T-cell (primary cell): ENCODE measurements around the gene HNRNPL. TPM values are rescaled to one million over a fixed set of nuclear protein-coding genes. Genes with fewer than 3 reads are reported as not detected.
"Not testable (repeated sequence)": the region's sequence is repeated elsewhere in the genome, so short reads cannot be mapped to it uniquely, and the experiment has no call there.

ENCODE experiments used
- ATAC-seq, 4 experiments: fragments of 200-7000 bp in 3 of 4; fragments of 150-1000 bp in 1 of 4; cut with Tn5 transposase; replicated peaks in 1 of 4; 1 replicate in 3 of 4; 2 replicates in 1 of 4; pipeline ENCODE4 v1.10.0; 2021; ENCODE audit warnings: moderate library complexity in 3 of 4, mild to moderate bottlenecking in 2 of 4, moderate number of reproducible peaks in 1 of 4
- CTCF ChIA-PET, 2 donors: fragments of 300-600 bp; sonication (Branson Sonifier 250); formaldehyde crosslinking; loops; one replicate each; lab custom pipeline; 2022; ENCODE audit warnings: antibody characterized with exemption in 2 of 2; lab: Charles Lee
- POLR2A ChIA-PET, 2 donors: fragments of 300-600 bp; sonication (Branson Sonifier 250); formaldehyde crosslinking; loops; one replicate each; lab custom pipeline; 2022; ENCODE audit warnings: antibody characterized with exemption in 2 of 2; lab: Charles Lee
- DNase-seq, 35 experiments: peaks; one replicate each; pipeline versions ENCODE4 v3.0.0 to v3.0.0-alpha.2; 2013 to 2023
- H3K27ac ChIP-seq: one replicate; pipeline ENCODE4 v1.5.1; 2013; ENCODE audit warnings: low read length
- H3K27me3 ChIP-seq, 2 experiments: replicated peaks in 1 of 2; 1 replicate in 1 of 2; 2 replicates in 1 of 2; pipeline versions ENCODE4 v1.6.1 to v1.7.0; 2013; ENCODE audit warnings: low read length in 1 of 2, mixed read lengths in 1 of 2; ENCODE audit not compliant: control insufficient read depth in 2 of 2, insufficient read depth in 2 of 2; ENCODE audit errors: extremely low read depth in 1 of 2
- H3K36me3 ChIP-seq, 2 donors: 1 replicate in 1 of 2; 2 replicates in 1 of 2; pipeline versions ENCODE4 v1.6.1 to v1.7.0; 2013; ENCODE audit warnings: low read length in 1 of 2; ENCODE audit not compliant: control insufficient read depth in 2 of 2, insufficient read depth in 1 of 2; ENCODE audit errors: extremely low read depth in 1 of 2
- H3K4me1 ChIP-seq, 2 experiments: 1 replicate in 1 of 2; 2 replicates in 1 of 2; pipeline versions ENCODE4 v1.6.1 to v1.7.0; 2013; ENCODE audit warnings: low read length in 2 of 2, mixed read lengths in 1 of 2; ENCODE audit not compliant: insufficient read depth in 2 of 2, control insufficient read depth in 1 of 2; ENCODE audit errors: extremely low read depth in 1 of 2
- H3K4me3 ChIP-seq, 2 donors: 1 replicate in 1 of 2; 2 replicates in 1 of 2; pipeline versions ENCODE4 v1.5.1 to v1.7.0; 2013; ENCODE audit warnings: mild to moderate bottlenecking in 2 of 2, low read length in 1 of 2, moderate library complexity in 1 of 2; ENCODE audit not compliant: control insufficient read depth in 1 of 2; ENCODE audit errors: extremely low read depth in 1 of 2
- H3K9me3 ChIP-seq: 2 replicates; pipeline ENCODE4 v1.7.0; 2013
- H3K27ac Mint-ChIP-seq, 2 donors: one replicate each; pipeline ENCODE4 v1.8.0; 2020 to 2021; ENCODE audit warnings: mild to moderate bottlenecking in 2 of 2, mixed read lengths in 2 of 2
- H3K27me3 Mint-ChIP-seq, 2 donors: one replicate each; pipeline ENCODE4 v1.8.0; 2021 to 2022; ENCODE audit warnings: mixed read lengths in 2 of 2
- H3K36me3 Mint-ChIP-seq: one replicate; pipeline ENCODE4 v1.8.0; 2021; ENCODE audit warnings: mixed read lengths
- H3K4me1 Mint-ChIP-seq, 3 donors: one replicate each; pipeline ENCODE4 v1.8.0; 2020 to 2022; ENCODE audit warnings: mixed read lengths in 3 of 3, mild to moderate bottlenecking in 1 of 3
- H3K4me3 Mint-ChIP-seq, 3 donors: one replicate each; pipeline ENCODE4 v1.8.0; 2020 to 2022; ENCODE audit warnings: mild to moderate bottlenecking in 3 of 3, mixed read lengths in 3 of 3, moderate library complexity in 3 of 3
- H3K9me3 Mint-ChIP-seq, 3 donors: one replicate each; pipeline ENCODE4 v1.8.0; 2020 to 2022; ENCODE audit warnings: mixed read lengths in 3 of 3
- WGBS: methylation state at CpG from one replicate; pipeline ENCODE4 v1.1.5; 2013; ENCODE audit warnings: missing lambda C conversion rate; ENCODE audit not compliant: insufficient coverage; 5-methylcytosine and 5-hydroxymethylcytosine counted together
- total RNA-seq, 35 experiments: library from RNA in 6 of 35; stranded (reverse) in 6 of 35; fragments of 120-200 nt in 1 of 35; gene quantifications; one replicate each; pipeline versions ENCODE4 v1.2.1 to v1.2.4 and lab custom pipeline; 2013 to 2026

HNRNPL gene
- total RNA-seq, 5 donors from 2014 or later (not counting 1 experiment from before 2014, with no cell fraction given) = 320 to 498 (median 330) TPM

GRCh38 chr19:38799104-38799503, 50.7 kb downstream of the HNRNPL start:
- H3K9me3 ChIP-seq = no peaks in the 10 kb centered on the region
- Mint-ChIP-seq H3K27ac (no peak overlapping the region), H3K36me3 (no peaks in the 10 kb centered on the region), H3K4me3 (no peak overlapping the region), H3K27me3 (no peaks in the 10 kb centered on the region), H3K4me1 (no peaks in the 10 kb centered on the region), H3K9me3 (no peaks in the 10 kb centered on the region)
- no peak overlapping the region for H3K27ac ChIP-seq
- DNase-seq (no peak), ATAC-seq (no peak)
- H3K27me3 ChIP-seq = no peaks in the 10 kb centered on the region
- 98% methylated on average over 5 of the region's 10 CpGs for WGBS
- CTCF ChIA-PET = interaction anchor here in 1 of 2 donors (0.6 kb wide), 1 partner anchor 437 kb away, joined by 3 read pairs; no protein-coding TSS in a partner anchor
- no peak overlapping the region for H3K4me3 ChIP-seq
- POLR2A ChIA-PET = interaction anchor here in 1 of 2 donors (0.7 kb wide), 1 partner anchor 80 kb away, joined by 3 read pairs; no protein-coding TSS in a partner anchor
- H3K36me3 ChIP-seq = no peaks in the 10 kb centered on the region
- no peaks in the 10 kb centered on the region for H3K4me1 ChIP-seq

GRCh38 chr19:38797781-38798180, 52.0 kb downstream of the HNRNPL start:
- H3K4me1 ChIP-seq, H3K27me3 Mint-ChIP-seq, H3K36me3 Mint-ChIP-seq, CTCF ChIA-PET, H3K9me3 Mint-ChIP-seq, POLR2A ChIA-PET, H3K27ac Mint-ChIP-seq, H3K27me3 ChIP-seq, H3K27ac ChIP-seq, H3K36me3 ChIP-seq, H3K4me3 Mint-ChIP-seq, ATAC-seq, H3K9me3 ChIP-seq, H3K4me1 Mint-ChIP-seq, H3K4me3 ChIP-seq, DNase-seq: not testable (repeated sequence)
- WGBS = 100% methylated on average over 3 of the region's 33 CpGs

- Mint-ChIP-seq H3K27me3 (no peaks in the 10 kb centered on the region), H3K36me3 (no peaks in the 10 kb centered on the region), H3K4me1 (peaks cover 0 to 4% (median 4%) of the 10 kb centered on the region in 3 donors), H3K9me3 (no peaks in the 10 kb centered on the region), H3K4me3 (no peak overlapping the region), H3K27ac (no peak overlapping the region)
- DNase-seq = no peak
- Histone ChIP-seq H3K27ac (no peak overlapping the region), H3K4me3 (no peak overlapping the region), H3K36me3 (no peaks in the 10 kb centered on the region), H3K27me3 (peaks cover 0 to 7% of the 10 kb centered on the region in 2 experiments), H3K9me3 (no peaks in the 10 kb centered on the region), H3K4me1 (peaks cover 2 to 12% of the 10 kb centered on the region in 2 experiments)
- no peak for ATAC-seq
- WGBS = no CpG with 5 or more reads among the region's 2 CpGs
- CTCF ChIA-PET = no interaction called here
- POLR2A ChIA-PET = no interaction called here
Observed at GRCh38 chr19:38796154-38796553, 53.6 kb downstream of the HNRNPL start.

GRCh38 chr19:38795549-38795948, 54.2 kb downstream of the HNRNPL start:
- no peaks in the 10 kb centered on the region for H3K36me3 Mint-ChIP-seq
- H3K4me3 ChIP-seq = no peak overlapping the region
- no peak overlapping the region for H3K4me3 Mint-ChIP-seq
- H3K27ac Mint-ChIP-seq = no peak overlapping the region
- ChIA-PET POLR2A (no interaction called here), CTCF (no interaction called here)
- peaks cover 2 to 13% of the 10 kb centered on the region in 2 experiments for H3K4me1 ChIP-seq
- H3K27ac ChIP-seq = no peak overlapping the region
- ATAC-seq (no peak), DNase-seq (no peak)
- no peaks in the 10 kb centered on the region for H3K36me3 ChIP-seq
- H3K4me1 Mint-ChIP-seq = peaks cover 0 to 4% (median 4%) of the 10 kb centered on the region in 3 donors
- H3K27me3 Mint-ChIP-seq = no peaks in the 10 kb centered on the region
- H3K9me3 Mint-ChIP-seq = no peaks in the 10 kb centered on the region
- WGBS = 100% methylated on average over 3 of the region's 4 CpGs
- H3K9me3 ChIP-seq = no peaks in the 10 kb centered on the region
- H3K27me3 ChIP-seq = peaks cover 0 to 7% of the 10 kb centered on the region in 2 experiments

- Mint-ChIP-seq H3K27ac (no peak overlapping the region), H3K9me3 (no peaks in the 10 kb centered on the region), H3K4me1 (peaks cover 0 to 4% (median 4%) of the 10 kb centered on the region in 3 donors), H3K4me3 (peak overlapping the region in 2 of 3 donors; percentile 7 to 65), H3K27me3 (no peaks in the 10 kb centered on the region), H3K36me3 (no peaks in the 10 kb centered on the region)
- Histone ChIP-seq H3K9me3 (no peaks in the 10 kb centered on the region), H3K4me1 (peaks cover 2 to 13% of the 10 kb centered on the region in 2 experiments), H3K4me3 (no peak overlapping the region), H3K27me3 (peaks cover 0 to 7% of the 10 kb centered on the region in 2 experiments), H3K27ac (no peak overlapping the region), H3K36me3 (no peaks in the 10 kb centered on the region)
- no peak for ATAC-seq
- ChIA-PET POLR2A (interaction anchor here in 1 of 2 donors (0.6 kb wide), 1 partner anchor 77 kb away, joined by 4 read pairs; no protein-coding TSS in a partner anchor), CTCF (no interaction called here)
- DNase-seq = no peak
- WGBS = no CpG with 5 or more reads among the region's 5 CpGs
Observed at GRCh38 chr19:38793671-38794070, 56.1 kb downstream of the HNRNPL start.

- Mint-ChIP-seq H3K4me1 (peaks cover 0 to 4% (median 4%) of the 10 kb centered on the region in 3 donors), H3K27me3 (no peaks in the 10 kb centered on the region), H3K27ac (no peak overlapping the region), H3K4me3 (peak overlapping the region; percentile 42 to 65 (median 52)), H3K36me3 (no peaks in the 10 kb centered on the region), H3K9me3 (no peaks in the 10 kb centered on the region)
- no peaks in the 10 kb centered on the region for H3K9me3 ChIP-seq
- H3K4me1 ChIP-seq = peaks cover 2 to 13% of the 10 kb centered on the region in 2 experiments
- no peak overlapping the region for H3K4me3 ChIP-seq
- H3K27me3 ChIP-seq = peaks cover 0 to 7% of the 10 kb centered on the region in 2 experiments
- DNase-seq (no peak), ATAC-seq (no peak)
- ChIA-PET CTCF (no interaction called here), POLR2A (interaction anchor here in 1 of 2 donors (0.8 kb wide), 1 partner anchor 37 kb away, joined by 3 read pairs; no protein-coding TSS in a partner anchor)
- 100% methylated on average over 3 of the region's 8 CpGs for WGBS
- H3K27ac ChIP-seq = no peak overlapping the region
- H3K36me3 ChIP-seq = no peaks in the 10 kb centered on the region
Observed at GRCh38 chr19:38793177-38793576, 56.6 kb downstream of the HNRNPL start.
